HG03575 (cell line): Measurements from ENCODE around the gene COL27A1.

Source experiments
- ATAC-seq: cut with Tn5 transposase; IDR thresholded peaks from one replicate; pipeline ENCODE4 v1.9.1; 2021; ENCODE audit not compliant: unreplicated experiment, insufficient number of reproducible peaks, low FRiP score; ENCODE audit errors: extremely low read depth

The COL27A1 gene

DNA sequence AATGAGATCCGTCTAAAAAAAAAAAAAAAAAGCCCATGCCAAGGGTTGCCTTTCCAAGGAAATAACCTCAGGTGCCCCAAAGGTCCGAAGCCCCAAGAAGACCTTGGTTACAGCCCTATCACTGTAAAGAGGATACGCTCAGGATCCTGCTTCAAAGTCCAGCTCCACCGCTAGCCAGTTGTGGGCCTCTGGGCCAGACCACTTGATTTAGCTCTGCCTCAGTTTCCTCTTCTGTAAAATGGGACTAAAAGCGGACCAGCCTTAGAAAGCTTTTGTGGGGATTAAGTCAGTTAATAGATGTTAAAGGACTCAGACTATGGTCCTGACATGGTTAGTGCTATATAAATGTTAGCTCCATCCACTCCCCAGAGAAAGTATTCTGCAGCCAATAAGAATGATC, 118.9 kb downstream of the COL27A1 start:
- no peak for ATAC-seq

GRCh38 chr9:114275246-114276004, 120.1 kb downstream of the COL27A1 start:
- no peak for ATAC-seq

DNA sequence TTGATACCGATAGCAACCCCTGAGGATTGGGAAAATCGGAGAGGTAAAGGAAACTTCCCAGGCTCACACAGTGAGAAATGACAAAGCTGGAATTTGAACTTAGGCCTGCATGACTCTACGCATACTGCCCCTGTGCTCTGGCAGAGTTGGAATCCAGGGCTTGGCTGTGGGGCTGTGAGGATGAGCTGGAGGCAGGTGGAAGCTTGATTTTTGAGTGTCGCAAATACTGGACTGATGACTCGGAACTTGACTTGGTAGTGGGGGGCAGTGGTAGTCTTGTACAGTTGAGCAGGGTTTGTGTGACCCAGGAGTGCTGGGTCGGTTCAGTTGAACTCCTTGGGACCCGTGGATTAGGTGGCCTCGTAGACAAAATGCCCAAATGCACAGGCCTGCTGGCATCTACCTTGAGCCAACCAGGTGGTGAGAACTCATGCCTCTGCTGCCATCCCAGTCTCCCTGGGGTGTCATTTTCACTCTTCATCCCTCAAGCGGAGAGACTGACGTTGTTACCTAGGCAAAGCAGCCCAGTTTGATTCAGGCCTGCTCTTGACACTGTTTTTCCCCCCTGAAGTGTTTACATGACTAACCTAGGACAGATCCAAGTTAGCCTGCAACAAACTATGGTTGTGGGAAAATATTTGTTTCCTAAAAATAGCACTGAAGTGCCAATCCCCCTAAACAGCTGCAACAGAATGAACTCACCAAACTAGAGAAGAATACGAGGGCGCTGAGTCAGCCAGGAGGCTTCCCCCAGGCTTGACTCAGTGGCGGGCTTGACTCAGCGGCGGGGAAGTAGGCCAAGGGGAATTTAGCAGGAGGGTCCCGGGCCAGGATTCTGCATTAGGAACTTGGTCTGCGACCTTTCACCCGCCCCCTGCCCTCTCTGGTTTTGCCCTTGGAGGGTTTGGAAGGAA, 121.8 kb downstream of the COL27A1 start:
- ATAC-seq, result no peak

DNA sequence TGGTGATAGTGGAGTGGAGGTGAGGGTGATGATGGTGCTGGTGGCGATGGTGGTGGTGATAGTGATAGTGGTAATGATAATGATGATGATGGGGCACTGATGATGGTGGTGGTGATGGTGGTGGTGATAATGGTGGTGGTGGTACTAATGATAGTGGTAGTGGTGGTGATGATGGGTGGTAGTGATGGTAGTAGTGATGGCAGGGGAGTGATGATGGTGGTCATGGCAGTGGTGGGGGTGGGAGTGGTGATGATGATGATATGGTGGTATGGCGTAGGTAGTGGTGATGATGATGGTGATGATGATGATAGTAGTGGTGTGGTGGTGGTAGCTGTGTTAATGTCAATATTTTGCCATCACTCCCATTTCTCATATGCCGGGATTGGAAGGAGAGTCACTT, 123.0 kb downstream of the COL27A1 start:
- ATAC-seq, result no peak

DNA sequence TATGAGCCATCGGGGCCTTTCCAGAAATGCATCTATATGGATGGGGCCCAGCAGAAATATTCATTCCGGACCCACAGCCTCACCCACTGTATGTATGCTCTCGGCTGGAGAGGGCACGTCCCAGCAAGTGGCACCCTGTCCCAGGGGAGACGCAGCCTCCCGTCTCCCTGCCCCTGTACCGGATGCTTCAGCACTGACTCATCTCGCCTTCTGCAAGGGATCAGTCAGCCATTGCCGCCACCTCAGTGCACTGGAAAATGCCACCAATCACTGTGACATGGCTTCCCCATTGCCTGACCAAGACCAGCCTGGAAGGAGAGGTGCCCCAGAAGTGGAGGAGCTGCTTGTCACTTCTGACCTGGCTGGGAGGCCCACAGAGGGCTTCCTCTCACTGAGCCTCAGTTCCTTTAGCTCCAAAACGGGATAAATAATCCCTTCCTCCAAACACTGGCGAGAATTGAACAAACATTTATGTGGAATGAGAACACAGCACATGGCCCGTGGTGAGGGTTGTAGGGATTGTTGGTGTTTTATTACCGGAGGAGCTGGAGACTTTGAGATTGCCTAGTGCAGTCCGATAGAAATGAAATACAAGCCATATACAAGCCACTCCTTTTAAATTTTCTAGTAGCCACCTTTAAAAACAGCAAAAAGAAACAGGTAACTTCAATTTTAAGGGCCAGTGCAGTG, 123.7 kb downstream of the COL27A1 start:
- no peak for ATAC-seq

DNA sequence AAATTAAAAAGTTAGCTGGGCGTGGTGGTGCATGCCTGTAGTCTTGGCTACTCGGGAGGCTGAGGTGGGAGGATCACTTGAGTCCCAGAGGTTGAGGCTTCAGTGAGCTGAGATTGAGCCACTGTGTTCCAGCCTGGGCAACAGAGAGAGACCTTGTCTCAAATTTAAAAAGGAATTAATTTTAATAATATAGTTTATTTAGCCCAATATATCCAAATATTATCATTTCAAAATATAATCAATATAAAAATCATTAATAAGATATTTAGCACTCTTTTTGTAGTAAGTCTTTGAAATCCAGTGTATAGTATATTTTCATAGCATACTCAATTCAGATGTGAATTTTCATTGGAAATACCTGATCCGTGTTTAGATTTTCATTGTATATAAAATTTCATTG, 124.4 kb downstream of the COL27A1 start:
- ATAC-seq, result no peak

- no peak for ATAC-seq
Measured at GRCh38 chr9:114280636-114281472, 125.5 kb downstream of the COL27A1 start.

- ATAC-seq, result no peak
Measured at GRCh38 chr9:114281473-114282103, 126.3 kb downstream of the COL27A1 start.

- ATAC-seq, result no peak
Measured at GRCh38 chr9:114282104-114282485, 126.8 kb downstream of the COL27A1 start.

GRCh38 chr9:114282507-114282906, 127.2 kb downstream of the COL27A1 start:
- no peak for ATAC-seq

- no peak for ATAC-seq
Measured at GRCh38 chr9:114282926-114283325, 127.6 kb downstream of the COL27A1 start.

GRCh38 chr9:114283551-114284111, 128.3 kb downstream of the COL27A1 start:
- ATAC-seq, result no peak

DNA sequence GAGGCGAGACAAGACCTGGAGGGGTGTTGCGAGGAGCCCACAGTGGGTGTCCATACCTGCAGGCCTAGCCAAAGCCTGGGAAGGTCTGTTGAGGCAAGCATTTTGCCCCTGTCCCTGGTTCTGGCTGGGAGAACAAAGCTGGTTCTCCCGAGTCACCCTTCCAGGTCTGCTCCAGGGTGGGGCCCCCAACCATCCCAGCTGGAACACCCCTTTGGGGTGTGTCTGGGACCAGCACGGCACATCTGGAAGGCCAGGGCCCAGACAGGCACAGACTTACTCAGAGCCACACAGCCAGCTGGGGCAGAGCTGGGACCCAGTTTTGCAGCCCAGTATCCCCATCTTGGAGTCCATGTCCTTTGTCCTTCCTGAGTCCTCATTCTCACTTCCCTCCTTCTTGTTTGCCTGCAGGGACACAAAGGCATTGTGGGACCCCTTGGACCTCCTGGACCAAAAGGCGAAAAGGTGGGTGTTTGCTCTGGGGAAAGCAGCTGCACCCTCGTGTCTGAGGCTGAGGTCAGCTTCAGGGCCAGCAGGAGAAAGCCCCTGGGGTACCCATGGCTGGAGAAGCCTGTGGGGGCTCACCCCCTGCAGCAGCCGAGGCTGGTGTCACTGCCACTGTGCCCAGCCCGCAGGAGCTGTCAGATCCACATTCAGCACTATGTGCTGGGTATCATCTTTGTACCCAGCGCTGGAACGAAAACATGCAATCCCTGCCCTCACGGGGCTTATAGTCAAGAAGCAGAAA, 129.2 kb downstream of the COL27A1 start:
- no peak for ATAC-seq

DNA sequence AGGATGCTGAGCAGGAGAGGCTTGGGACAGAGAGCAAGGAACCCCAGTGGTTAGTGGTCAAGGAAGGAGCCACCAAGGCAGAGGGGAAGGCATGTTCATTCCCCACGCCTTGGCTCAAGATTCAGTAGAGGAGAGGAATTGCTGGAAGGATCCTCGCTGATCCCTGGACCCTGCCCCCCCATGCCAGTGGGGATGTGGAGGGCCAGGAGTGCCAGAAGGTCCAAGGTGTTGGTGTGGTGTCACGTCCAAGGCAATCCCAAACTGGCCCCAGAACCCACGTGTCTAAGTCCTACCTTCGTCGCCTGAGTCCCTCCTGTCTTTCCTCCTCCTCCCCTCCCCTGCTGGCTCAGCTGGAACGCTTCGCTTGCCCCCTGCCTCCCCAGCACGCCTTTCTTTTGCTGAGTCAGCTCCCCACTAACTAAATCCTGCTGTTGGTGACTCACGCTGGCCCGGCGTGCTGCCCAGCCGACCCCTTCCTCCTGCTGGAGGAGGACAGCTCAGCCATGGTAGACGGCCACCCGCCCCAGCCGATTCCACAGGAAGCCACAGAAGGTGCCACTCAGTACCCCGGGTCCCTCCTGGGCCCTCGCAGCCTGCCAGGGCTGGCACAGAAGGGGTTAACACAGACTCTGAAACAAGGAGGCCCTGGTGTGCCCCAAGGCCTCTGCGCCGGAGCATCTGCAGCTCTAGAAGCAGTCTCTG, 130.0 kb downstream of the COL27A1 start:
- no peak for ATAC-seq

DNA sequence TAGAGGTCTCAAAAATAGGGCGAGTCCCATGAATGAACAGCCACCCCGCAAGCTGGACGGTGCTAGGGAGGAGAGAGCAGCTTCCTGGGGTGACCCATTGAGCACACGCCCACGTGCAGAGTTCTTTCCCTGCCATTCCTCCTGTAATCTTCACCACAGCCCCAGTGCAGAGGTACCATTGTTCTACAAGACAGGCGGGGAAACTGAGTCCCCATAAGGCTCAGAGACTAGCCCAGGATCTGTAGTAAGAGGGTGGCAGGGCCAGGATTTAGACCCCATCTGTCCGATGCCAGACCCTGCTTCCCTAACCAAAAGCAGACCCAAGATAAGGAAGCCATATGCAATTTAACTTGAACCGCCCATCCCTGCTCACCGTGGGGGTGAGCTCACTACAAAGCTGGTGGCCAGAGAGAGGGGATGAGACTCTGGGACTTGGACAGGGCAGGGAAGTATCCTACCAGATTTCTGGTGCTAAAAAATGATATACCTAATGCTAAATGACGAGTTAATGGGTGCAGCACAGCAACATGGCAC, 130.9 kb downstream of the COL27A1 start:
- no peak for ATAC-seq

GRCh38 chr9:114287001-114287762, 131.8 kb downstream of the COL27A1 start:
- ATAC-seq, result no peak
